Posterior cingulate gyrus (tissue), 11 donors: ENCODE data around the gene CPSF3.
"Not testable (repeated sequence)": the region's sequence is repeated elsewhere in the genome, so short reads cannot be mapped to it uniquely, and the experiment has no call there.

ENCODE experiments used
- DNase-seq, 10 donors: peaks; one replicate each; pipeline versions ENCODE4 v3.0.0 to v3.0.0-alpha.2; 2020 to 2021; ENCODE audit warnings: mixed read lengths in 3 of 10
- intact Hi-C: fragments of 100-400 bp; cut with DNase I; formaldehyde crosslinking; loops from one replicate; pipeline ENCODE4 v1.15.1; 2023

The CPSF3 gene

DNA sequence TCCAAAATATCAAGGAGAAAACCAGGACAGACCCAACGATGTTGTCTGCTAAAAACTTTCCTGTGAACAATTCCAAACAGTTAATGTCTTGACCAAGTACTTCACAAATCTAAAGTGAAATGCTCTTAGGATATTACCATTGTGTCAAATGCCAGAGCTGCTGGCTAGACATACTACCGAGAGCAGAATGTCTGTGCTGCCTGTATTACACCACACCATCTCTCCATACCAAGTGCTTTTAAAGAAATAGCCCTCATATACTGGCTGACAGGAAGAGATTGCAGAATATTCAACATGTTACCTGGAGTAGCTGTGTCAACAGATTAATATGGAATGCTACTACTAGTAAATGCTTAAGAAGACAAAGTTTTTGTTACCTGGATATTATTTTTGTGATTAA, 69.5 kb downstream of the CPSF3 start:
- DNase-seq, result no peak
- intact Hi-C loops, result no loop called here

GRCh38 chr2:9493478-9493877, 70.0 kb downstream of the CPSF3 start:
- intact Hi-C loops, result no loop called here
- DNase-seq, result no peak

- DNase-seq, result no peak
- intact Hi-C loops, result no loop called here
These were observed 70.6 kb downstream of the CPSF3 start for GRCh38 chr2:9494081-9494480.

- no peak for DNase-seq
- intact Hi-C loops, result no loop called here
These were observed 73.6 kb downstream of the CPSF3 start for GRCh38 chr2:9497017-9497416.

GRCh38 chr2:9498210-9498609, 74.8 kb downstream of the CPSF3 start:
- no peak for DNase-seq
- intact Hi-C loops, result no loop called here

DNA sequence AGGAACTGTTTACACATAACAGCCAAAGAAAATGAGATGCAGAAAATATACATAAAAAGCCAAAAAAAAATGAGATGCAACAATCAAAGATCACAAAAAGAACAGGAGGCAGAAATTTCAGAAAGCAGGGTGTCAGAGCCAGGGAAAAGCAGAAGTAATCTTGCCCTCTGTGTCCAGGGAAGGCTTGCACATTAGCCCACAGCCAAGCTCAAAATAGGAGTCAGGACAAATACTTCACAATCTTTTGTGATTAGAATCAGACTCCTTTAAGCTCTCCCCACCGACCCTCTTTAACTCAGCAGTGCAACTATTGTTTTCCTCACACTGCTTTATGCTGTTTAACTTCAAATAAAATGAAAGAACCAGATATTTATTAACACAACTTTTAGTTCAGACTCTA, 85.5 kb downstream of the CPSF3 start:
- intact Hi-C loops, result no loop called here
- no peak for DNase-seq

DNA sequence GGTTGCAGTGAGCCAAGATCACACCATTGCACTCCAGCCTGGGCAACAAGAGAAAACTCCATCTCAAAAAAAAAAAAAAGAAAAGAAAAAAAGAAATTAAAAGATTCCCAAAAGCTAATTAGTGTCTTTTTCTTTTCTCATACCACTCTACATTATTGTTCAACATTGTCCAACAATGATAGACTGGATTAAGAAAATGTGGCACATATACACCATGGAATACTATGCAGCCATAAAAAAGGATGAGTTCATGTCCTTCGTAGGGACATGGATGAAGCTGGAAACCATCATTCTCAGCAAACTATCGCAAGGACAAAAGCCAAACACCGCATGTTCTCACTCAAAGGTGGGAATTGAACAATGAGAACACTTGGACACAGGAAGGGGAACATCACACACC, 90.5 kb downstream of the CPSF3 start:
- DNase-seq, intact Hi-C loops: not testable (repeated sequence)

GRCh38 chr2:9517118-9517782, 93.8 kb downstream of the CPSF3 start:
- intact Hi-C loops, result no loop called here
- DNase-seq, result no peak

- no peak for DNase-seq
- intact Hi-C loops, result no loop called here
These were observed 94.7 kb downstream of the CPSF3 start for GRCh38 chr2:9518163-9518562.

- intact Hi-C loops, result no loop called here
- DNase-seq, result no peak
These were observed 95.3 kb downstream of the CPSF3 start for GRCh38 chr2:9518780-9519179.

- intact Hi-C loops, result no loop called here
- no peak for DNase-seq
These were observed 95.8 kb downstream of the CPSF3 start for GRCh38 chr2:9519250-9519649.
